CD4-positive, alpha-beta T cell treated with Interleukin-2 at 100 ng/mL for 4 hours (primary cell): ENCODE measurements around the gene PLSCR1.
"Not testable (repeated sequence)": the region's sequence is repeated elsewhere in the genome, so short reads cannot be mapped to it uniquely, and the experiment has no call there.

ENCODE experiments used
- DNase-seq: peaks from one replicate; pipeline ENCODE4 v3.0.0-alpha.2; 2020; ENCODE audit warnings: low spot score

PLSCR1 gene

GRCh38 chr3:146513386-146514051, 30.9 kb downstream of the PLSCR1 start:
- DNase-seq = no peak

GRCh38 chr3:146511402-146512134, 32.8 kb downstream of the PLSCR1 start:
- no peak for DNase-seq

DNA sequence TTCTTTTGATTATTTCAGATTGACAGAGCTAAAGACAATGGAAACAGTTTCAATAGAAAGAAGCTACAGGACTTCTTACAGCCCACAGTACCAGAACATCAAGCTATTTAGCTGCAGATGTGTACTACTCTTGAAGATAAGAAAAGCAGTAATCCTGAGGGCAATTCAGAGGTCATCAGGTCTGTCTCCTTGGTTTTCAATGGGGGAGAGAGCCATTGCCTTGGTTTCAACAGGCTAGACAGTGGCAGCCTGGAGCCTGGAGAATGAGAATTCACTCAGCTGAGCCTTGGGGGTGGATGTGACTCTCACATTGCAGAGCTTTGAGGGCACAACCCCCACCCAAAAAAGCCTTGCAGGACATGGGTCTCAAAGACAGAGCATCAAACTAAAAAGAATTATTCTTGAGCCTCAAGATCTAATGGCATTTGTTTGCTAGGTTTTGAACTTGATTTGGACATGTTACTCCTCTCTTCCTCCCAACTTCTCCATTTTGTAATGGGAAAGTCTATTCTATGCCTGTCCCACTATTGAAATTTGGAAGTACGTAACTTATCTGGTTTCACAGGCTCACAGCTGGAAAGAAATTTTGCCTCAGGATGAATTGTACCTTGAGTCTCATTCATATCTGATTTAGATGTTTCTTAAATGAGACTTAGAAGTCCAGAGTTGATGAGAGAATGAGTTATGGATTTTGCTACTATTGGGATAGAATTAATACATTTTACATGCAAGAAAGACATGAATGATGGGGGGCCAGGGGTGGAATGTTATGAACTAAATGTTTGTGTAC, 36.9 kb downstream of the PLSCR1 start:
- DNase-seq = no peak

DNA sequence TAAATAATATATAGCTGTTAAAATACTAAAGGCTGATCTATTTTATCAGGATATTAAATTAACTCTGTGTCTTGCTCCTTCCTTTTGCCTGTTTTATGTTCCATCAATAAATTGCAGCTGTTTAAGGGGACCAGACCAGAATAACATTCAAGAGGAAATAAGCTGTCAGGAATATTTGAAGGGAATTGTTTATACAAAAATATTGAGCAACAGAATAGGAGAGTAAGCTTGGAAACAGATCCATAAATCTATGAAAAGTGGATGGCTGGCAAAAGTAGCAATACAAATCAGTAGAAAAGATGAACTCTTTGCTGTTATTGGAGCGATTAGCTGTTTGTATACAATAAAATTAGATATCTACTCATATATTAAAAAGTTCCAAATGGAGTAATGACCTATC, 38.9 kb downstream of the PLSCR1 start:
- no peak for DNase-seq

DNA sequence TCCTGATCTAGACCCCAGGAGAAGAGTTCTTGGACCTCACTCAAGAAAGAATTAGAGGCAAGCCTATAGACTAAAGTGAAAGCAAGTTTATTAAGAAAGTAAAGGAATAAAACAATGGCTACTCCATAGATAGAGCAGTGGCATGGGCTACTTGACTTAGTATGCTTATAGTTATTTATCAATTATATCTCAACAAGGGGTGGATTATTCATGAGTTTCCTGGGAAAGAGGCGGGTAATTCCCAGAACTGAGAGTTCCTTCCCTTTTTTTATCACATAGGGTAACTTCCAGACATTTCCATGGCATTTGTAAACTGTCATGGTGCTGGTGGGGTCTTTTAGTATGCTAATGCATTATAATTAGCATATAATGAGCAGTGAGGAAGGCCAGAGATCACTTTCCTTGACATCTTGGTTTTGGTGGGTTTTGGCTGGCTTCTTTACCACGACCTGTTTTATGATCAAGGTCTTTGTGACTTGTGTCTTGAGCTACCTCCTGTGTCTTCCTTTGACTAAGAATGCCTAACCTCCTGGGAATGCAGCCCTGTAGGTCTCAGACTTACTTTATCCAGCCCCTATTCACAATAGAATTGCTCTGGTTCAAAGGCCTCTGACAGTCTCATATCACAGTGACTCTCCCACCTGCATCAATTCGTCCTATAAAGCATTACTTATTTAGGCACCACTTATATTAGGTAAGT, 39.8 kb downstream of the PLSCR1 start:
- DNase-seq = no peak

GRCh38 chr3:146503461-146504202, 40.8 kb downstream of the PLSCR1 start:
- no peak for DNase-seq

GRCh38 chr3:146502887-146503460, 41.4 kb downstream of the PLSCR1 start:
- no peak for DNase-seq

DNA sequence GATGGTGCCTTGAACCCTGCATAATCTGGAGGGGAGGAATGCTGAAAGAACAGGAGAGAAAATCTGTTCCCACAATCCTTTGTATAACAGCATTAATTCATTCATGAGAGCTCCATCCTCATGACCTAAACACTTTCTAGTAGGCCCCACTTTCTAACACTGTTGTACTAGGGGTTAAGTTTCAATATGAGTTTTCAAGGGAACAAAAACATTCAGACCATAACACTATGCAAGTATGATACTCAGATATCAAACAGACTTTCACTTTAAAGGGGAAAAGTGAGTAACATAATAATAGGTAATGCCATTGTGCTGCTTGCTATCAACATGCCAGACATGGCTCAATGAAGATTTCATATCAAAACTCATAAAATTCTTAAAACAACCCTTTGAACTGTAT, 42.7 kb downstream of the PLSCR1 start:
- no peak for DNase-seq

- DNase-seq = no peak
These were observed 44.7 kb downstream of the PLSCR1 start for GRCh38 chr3:146499701-146500100.

GRCh38 chr3:146498002-146498736, 46.2 kb downstream of the PLSCR1 start:
- DNase-seq = peak; percentile 17

GRCh38 chr3:146497145-146497843, 47.1 kb downstream of the PLSCR1 start:
- DNase-seq = not testable (repeated sequence)

GRCh38 chr3:146496726-146497125, 47.7 kb downstream of the PLSCR1 start:
- no peak for DNase-seq

DNA sequence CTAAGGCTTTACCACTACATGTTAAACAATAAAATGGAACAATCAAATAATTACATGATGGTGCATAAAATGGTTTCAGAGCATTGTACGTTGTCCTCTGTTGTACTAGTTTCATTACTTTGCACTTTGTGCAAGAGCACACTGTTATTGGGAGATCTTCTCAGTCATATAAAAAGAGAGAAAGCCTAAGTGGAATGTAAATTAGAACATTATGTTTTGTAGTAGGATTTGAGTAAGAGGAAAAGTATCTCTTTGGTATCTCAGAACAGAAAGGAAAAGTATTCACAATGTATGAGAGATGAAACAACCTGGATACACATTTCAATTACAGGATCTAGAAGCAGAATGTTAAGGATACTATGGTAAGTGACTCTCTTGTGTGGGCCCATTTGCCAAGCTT, 48.2 kb downstream of the PLSCR1 start:
- no peak for DNase-seq

DNA sequence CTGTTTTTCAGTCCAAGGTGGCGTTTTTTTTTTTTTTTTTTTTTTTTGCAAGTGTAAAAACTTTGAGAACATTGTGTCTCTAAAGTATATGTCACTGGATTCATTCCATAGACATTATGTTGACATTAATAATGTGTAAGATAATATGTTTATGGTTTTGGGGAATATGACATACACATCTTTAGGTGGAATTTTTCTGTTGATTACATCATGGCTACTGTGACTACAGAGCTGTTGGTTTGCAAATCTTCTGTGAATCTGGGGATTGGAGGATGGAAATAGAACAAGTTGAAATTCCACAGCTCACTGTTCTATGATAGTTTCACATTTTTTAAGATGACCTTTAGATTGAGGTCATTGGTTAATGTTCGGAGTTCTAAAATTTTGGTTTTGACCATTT, 50.6 kb downstream of the PLSCR1 start:
- no peak for DNase-seq

DNA sequence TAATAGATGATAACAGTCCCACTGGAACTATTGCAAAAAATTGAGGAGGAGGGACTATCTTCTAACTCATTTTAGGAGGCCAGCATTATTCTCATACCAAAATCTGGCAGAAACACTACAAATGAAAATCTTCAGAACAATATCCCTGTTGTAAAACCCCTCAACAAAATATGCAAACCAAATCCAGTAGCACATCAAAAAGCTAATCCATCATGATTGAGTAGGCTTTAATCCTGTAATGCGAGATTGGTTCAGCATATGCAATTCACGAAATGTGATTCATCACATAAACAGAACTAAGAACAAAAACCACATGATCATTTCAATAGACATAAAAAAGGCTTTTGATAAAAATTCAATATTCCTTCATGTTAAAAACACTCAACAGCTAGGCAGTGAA, 51.2 kb downstream of the PLSCR1 start:
- no peak for DNase-seq

GRCh38 chr3:146491303-146491702, 53.1 kb downstream of the PLSCR1 start:
- no peak for DNase-seq

DNA sequence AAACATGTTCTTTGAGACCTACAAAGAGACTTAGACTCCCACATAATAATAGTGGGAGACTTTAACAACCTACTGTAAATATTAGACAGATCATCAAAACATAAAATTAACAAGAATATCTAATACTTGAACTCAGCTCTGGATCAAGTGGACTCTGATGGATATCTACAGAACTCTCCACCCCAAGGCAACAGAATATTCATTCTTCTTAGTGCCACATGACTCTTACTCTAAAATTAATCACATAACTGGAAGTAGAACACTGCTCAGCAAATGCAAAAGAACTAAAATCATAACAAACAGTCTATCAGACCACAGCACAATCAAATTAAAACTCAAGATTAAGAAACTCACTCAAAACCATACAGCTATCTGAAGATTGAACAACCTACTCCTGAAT, 59.1 kb downstream of the PLSCR1 start:
- no peak for DNase-seq

GRCh38 chr3:146476094-146476740, 68.2 kb downstream of the PLSCR1 start:
- DNase-seq = no peak

DNA sequence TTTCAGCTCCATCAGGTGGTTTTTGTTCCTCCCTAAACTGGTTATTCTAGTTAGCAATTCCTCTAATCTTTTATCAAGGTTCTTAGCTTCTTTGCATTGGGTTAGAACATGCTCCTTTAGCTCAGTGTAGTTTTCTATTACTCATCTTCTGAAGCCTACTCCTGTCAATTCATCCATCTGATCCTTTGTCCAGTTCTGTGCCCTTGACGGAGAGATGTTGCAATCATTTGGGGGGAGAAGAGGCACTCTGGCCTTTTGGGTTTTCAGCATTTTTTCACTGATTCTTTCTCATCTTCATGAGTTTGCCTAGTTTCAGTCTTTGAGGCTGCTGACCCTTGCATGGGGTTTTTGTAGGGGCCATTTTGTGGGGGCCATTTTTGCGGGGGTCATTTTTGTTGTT, 69.4 kb downstream of the PLSCR1 start:
- DNase-seq = not testable (repeated sequence)
